DND-41 (cell line): ENCODE results near the gene RAD51B.

ENCODE experiments used
- ATAC-seq: fragments of 200-7000 bp; cut with Tn5 transposase; 3 replicates; pipeline ENCODE4 v1.9.1; 2021; ENCODE audit warnings: low read depth; ENCODE audit not compliant: insufficient read depth
- DNase-seq: peaks from one replicate; pipeline ENCODE4 v3.0.0-alpha.2; 2020
- H2AFZ ChIP-seq: 2 replicates; pipeline ENCODE4 v1.6.0; 2012; ENCODE audit warnings: low read depth, low read length
- H3K27ac ChIP-seq: 2 replicates; pipeline ENCODE4 v1.5.1; 2012; ENCODE audit warnings: low read length, inconsistent platforms
- H3K27me3 ChIP-seq: fragments of 200-600 bp; sonication (generic); 2 replicates; pipeline ENCODE4 v1.6.0; 2012; ENCODE audit warnings: low read length, mild to moderate bottlenecking, inconsistent platforms; ENCODE audit not compliant: insufficient read depth, poor library complexity
- H3K36me3 ChIP-seq: 2 replicates; pipeline ENCODE4 v1.5.1; 2012; ENCODE audit warnings: low read length, inconsistent platforms; ENCODE audit not compliant: insufficient read depth
- H3K4me1 ChIP-seq: 2 replicates; pipeline ENCODE4 v1.5.1; 2012; ENCODE audit warnings: mild to moderate bottlenecking, low read length; ENCODE audit not compliant: insufficient read depth
- H3K4me2 ChIP-seq: 2 replicates; pipeline ENCODE4 v1.6.0; 2012; ENCODE audit warnings: mild to moderate bottlenecking, moderate library complexity, low read length, inconsistent platforms; ENCODE audit not compliant: insufficient read depth
- H3K4me3 ChIP-seq, 2 experiments: fragments of 200-600 bp in 1 of 2; shearing (Covaris generic) in 1 of 2; 2 replicates each; pipeline ENCODE4 v1.5.1; 2012 to 2016; ENCODE audit warnings: inconsistent platforms in 2 of 2, low read length in 2 of 2, mild to moderate bottlenecking in 2 of 2, low read depth in 1 of 2, moderate library complexity in 1 of 2
- H3K79me2 ChIP-seq: 2 replicates; pipeline ENCODE4 v1.6.0; 2012; ENCODE audit warnings: low read length, inconsistent platforms; ENCODE audit not compliant: insufficient read depth
- H3K9ac ChIP-seq: 2 replicates; pipeline ENCODE4 v1.6.0; 2012; ENCODE audit warnings: low read depth, mild to moderate bottlenecking, inconsistent platforms, low read length, moderate library complexity
- H3K9me3 ChIP-seq: 2 replicates; pipeline ENCODE4 v1.5.1; 2012; ENCODE audit warnings: low read length, moderate library complexity, mild to moderate bottlenecking, inconsistent platforms; ENCODE audit not compliant: insufficient read depth, severe bottlenecking
- H4K20me1 ChIP-seq: 2 replicates; pipeline ENCODE4 v1.6.0; 2012; ENCODE audit warnings: low read length; ENCODE audit not compliant: insufficient read depth
- EZH2 ChIP-seq: IDR thresholded peaks from 3 replicates; pipeline ENCODE4 v1.6.1; 2012; ENCODE audit warnings: borderline replicate concordance, low read depth, mild to moderate bottlenecking, moderate library complexity, low read length, inconsistent platforms; ENCODE audit not compliant: severe bottlenecking
- TF ChIP-seq, protein P1 (sequence below): IDR thresholded peaks from 2 replicates; pipeline ENCODE4 v1.5.1; 2012; ENCODE audit warnings: borderline replicate concordance, low read length, moderate library complexity, mild to moderate bottlenecking; ENCODE audit not compliant: poor library complexity, severe bottlenecking; ENCODE audit errors: extremely low read depth

The RAD51B gene

DNA sequence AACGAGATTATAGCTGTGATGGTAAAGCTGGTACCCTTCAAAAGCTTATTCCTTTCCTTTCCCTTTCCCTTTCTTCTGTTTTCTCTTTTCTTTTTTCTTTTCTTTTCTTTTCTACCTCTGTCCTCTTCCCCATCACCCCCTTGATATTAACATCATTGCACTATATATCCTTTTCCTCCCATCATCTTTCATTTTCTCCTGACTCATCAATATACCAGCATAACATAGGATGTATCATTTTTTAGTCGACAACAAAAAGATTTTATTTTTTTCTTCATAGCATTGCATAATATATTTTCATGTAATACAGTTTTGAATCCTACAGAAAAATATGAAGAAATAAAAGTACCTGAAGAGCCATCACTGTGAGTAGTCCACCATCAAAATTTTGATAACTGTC lies 230.6 kb downstream of the RAD51B start:
- H3K9me3 ChIP-seq = no peaks in the 10 kb centered on the region
- DNase-seq (no peak), ATAC-seq (no peak)
- H2AFZ ChIP-seq = no peak overlapping the region
- no peaks in the 10 kb centered on the region for H4K20me1 ChIP-seq
- H3K27me3 ChIP-seq = no peaks in the 10 kb centered on the region
- no peak overlapping the region for H3K4me2 ChIP-seq
- H3K79me2 ChIP-seq = no peaks in the 10 kb centered on the region
- H3K4me1 ChIP-seq = no peaks in the 10 kb centered on the region
- TF ChIP-seq, protein P1, sequence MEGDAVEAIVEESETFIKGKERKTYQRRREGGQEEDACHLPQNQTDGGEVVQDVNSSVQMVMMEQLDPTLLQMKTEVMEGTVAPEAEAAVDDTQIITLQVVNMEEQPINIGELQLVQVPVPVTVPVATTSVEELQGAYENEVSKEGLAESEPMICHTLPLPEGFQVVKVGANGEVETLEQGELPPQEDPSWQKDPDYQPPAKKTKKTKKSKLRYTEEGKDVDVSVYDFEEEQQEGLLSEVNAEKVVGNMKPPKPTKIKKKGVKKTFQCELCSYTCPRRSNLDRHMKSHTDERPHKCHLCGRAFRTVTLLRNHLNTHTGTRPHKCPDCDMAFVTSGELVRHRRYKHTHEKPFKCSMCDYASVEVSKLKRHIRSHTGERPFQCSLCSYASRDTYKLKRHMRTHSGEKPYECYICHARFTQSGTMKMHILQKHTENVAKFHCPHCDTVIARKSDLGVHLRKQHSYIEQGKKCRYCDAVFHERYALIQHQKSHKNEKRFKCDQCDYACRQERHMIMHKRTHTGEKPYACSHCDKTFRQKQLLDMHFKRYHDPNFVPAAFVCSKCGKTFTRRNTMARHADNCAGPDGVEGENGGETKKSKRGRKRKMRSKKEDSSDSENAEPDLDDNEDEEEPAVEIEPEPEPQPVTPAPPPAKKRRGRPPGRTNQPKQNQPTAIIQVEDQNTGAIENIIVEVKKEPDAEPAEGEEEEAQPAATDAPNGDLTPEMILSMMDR = no peak
- TF ChIP-seq EZH2 = no peak
- H3K9ac ChIP-seq = no peak overlapping the region
- no peak overlapping the region for H3K27ac ChIP-seq
- H3K36me3 ChIP-seq = no peaks in the 10 kb centered on the region
- no peak overlapping the region for H3K4me3 ChIP-seq

DNA sequence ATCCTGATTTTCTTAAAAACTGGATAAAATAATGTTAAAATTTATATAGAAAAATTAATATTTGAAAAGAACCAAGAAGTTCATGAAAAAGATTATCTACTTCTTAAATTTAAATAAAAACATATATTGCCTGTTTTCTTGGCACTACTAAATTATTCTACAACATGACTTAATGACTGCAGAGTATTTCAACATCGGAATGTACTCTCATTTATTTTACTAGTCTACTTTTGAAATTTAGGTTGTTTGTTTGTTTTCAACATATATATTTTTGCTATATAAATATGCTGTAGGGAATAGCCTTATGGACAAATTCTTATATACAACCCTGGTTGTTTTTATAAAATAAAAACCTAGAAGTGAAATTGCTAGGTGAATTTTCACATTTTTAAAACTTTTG lies 231.6 kb downstream of the RAD51B start:
- DNase-seq = no peak
- no peaks in the 10 kb centered on the region for H3K79me2 ChIP-seq
- ATAC-seq = no peak

DNA sequence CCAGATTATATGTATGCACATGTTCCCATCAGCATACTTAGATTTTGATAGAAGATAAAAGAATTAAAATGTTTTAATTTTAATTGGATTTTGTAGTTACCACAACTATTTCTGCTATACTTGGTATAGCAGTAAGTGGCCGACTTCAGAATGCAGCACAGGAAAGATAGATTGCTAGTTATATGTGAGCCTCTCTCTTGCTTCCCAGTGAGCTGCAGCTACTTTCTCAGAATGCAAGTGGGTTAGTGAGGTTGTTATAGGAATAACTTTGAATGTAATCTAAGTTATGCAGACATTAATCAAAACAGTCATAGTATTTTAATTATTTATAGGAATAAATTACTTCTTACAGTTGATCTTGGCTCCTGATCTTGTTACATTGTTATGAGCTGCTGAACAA lies 240.6 kb downstream of the RAD51B start:
- H3K79me2 ChIP-seq = no peaks in the 10 kb centered on the region
- no peak for ATAC-seq
- no peak for DNase-seq
- no peak for TF ChIP-seq EZH2
- TF ChIP-seq, protein P1 = no peak
- H3K27me3 ChIP-seq = no peaks in the 10 kb centered on the region
- no peak overlapping the region for H3K4me2 ChIP-seq
- no peaks in the 10 kb centered on the region for H3K36me3 ChIP-seq
- no peaks in the 10 kb centered on the region for H4K20me1 ChIP-seq
- H3K27ac ChIP-seq = no peak overlapping the region
- H3K4me1 ChIP-seq = no peaks in the 10 kb centered on the region
- no peaks in the 10 kb centered on the region for H3K9me3 ChIP-seq
- H3K4me3 ChIP-seq = no peak overlapping the region
- no peak overlapping the region for H3K9ac ChIP-seq
- no peak overlapping the region for H2AFZ ChIP-seq

More for the DNA sequence above, 231.6 kb downstream of the RAD51B start:
- H3K4me1 ChIP-seq = no peaks in the 10 kb centered on the region
- no peak for TF ChIP-seq EZH2
- TF ChIP-seq, protein P1 = no peak
- H3K27ac ChIP-seq = no peak overlapping the region
- H3K9me3 ChIP-seq = no peaks in the 10 kb centered on the region
- no peaks in the 10 kb centered on the region for H3K36me3 ChIP-seq
- no peak overlapping the region for H2AFZ ChIP-seq
- H3K4me3 ChIP-seq = no peak overlapping the region
- H4K20me1 ChIP-seq = no peaks in the 10 kb centered on the region
- H3K27me3 ChIP-seq = no peaks in the 10 kb centered on the region
- no peak overlapping the region for H3K4me2 ChIP-seq
- no peak overlapping the region for H3K9ac ChIP-seq

DNA sequence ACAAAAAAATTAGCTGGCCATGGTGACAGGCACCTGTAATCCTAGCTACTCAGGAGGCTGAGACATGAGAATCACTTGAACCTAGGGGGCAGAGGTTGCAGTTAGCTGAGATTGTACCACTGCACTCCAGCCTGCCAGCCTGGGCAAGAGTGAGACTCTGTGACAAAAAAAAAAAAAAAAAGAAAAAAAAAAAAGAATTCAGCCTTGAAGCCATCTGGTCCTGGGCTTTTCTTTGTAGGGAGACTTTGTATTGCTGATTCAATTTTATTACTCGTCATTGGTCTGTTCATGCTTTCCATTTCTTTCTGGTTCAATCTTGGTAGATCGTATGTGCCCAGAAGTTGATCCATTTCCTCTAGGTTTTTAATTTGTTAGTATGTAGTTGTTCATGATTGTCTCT lies 243.1 kb downstream of the RAD51B start:
- Histone ChIP-seq H3K4me2 (no peak overlapping the region), H4K20me1 (no peaks in the 10 kb centered on the region), H3K27me3 (no peaks in the 10 kb centered on the region), H3K9me3 (no peaks in the 10 kb centered on the region), H3K36me3 (no peaks in the 10 kb centered on the region), H3K4me3 (no peak overlapping the region), H3K4me1 (no peaks in the 10 kb centered on the region), H3K27ac (no peak overlapping the region), H2AFZ (no peak overlapping the region), H3K79me2 (no peaks in the 10 kb centered on the region), H3K9ac (no peak overlapping the region)
- DNase-seq (no peak), ATAC-seq (no peak)
- TF ChIP-seq, protein P1 = no peak
- no peak for TF ChIP-seq EZH2
